Central memory CD4-positive, alpha-beta T cell (primary cell): ENCODE measurements around the gene CYFIP1.

Experiments used
- DNase-seq: peaks from one replicate; pipeline ENCODE4 v3.0.0; 2022

The CYFIP1 gene

DNA sequence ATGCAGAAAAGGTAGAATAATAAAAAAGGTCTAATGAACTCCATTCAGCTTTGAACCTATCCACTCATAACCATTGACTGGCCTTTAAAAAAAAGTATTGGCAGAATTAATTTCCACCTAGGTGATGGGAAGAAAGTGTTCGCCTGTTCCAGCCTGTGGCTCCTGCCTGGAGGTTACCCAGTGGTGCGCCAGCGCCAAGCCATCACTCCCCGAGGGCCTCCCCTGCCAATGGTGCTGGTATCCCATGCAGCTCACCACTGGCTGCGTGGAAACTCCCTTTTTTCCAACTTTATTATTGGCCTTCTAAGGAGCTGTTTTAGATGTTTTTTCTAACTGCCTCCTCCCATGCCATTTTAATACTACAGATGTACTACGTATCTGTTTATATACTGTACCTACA lies 112.3 kb downstream of the CYFIP1 start:
- no peak for DNase-seq

DNA sequence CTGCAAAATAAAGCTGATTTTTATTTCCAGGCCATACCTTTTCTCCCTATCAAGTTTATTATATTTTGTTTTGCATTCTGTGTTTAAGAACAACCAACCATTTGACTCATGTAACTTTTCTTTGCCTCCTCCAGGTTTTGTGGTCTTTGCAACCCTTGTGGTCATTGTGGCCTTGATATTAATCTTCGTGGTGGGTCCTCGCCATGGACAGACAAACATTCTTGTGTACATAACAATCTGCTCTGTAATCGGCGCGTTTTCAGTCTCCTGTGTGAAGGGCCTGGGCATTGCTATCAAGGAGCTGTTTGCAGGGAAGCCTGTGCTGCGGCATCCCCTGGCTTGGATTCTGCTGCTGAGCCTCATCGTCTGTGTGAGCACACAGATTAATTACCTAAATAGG lies 114.1 kb downstream of the CYFIP1 start:
- no peak for DNase-seq

DNA sequence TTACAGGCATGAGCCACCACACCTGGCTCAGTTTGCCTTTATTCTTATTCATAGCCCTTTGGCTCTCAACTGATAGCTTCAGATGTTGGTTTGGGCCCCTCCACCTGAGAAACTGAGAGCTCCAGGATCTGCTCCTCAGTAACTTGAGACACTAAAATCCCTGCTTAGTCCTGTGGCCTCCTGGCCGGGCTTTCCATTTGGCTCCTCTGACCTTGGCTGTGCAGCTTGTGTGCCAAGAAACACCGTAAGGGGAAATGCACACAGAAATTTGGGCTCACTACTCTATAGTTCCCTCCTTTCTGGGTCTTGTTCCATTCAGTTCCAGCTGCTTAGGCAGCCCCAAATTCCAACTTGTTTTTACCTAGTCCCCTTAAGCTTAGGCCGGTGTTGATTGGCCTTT lies 116.8 kb downstream of the CYFIP1 start:
- no peak for DNase-seq

GRCh38 chr15:22861161-22861560 lies 119.0 kb downstream of the CYFIP1 start:
- DNase-seq, result no peak

- no peak for DNase-seq
These were observed 123.5 kb downstream of the CYFIP1 start for GRCh38 chr15:22856659-22857058.

- no peak for DNase-seq
These were observed 124.4 kb downstream of the CYFIP1 start for GRCh38 chr15:22855791-22856190.

DNA sequence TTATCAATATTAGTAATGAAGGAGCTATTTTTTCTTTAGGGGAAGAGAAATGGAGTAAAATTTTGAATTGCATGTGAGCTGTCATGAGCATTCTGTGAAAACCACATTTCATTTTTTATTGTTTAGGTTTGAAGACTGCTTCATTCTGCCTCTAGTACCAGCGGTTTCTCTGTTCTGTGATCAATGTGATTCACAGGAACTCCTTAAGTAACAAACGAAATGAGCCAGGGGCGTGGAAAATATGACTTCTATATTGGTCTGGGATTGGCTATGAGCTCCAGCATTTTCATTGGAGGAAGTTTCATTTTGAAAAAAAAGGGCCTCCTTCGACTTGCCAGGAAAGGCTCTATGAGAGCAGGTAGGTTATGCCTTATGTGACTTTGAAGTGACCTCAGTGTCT lies 128.7 kb downstream of the CYFIP1 start:
- DNase-seq, result no peak

DNA sequence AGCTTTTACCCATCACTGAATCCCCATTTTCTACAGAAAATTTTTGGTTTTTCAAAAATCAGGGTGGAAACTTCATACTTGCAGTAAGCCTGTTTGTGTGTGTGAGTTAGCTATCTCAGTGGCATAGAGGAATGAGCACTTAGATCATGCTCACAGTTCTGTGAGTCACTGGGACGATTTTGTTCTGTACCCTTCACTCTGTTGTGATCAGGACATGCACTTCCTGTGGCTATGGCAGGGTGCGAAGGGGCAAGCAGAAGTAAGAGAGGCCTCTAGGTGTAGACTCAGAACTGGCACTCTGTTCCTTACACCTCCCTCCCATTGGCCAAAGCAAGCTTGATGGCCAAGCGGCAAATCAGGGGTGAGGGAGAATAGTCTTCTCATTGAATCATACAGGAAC lies 130.1 kb downstream of the CYFIP1 start:
- DNase-seq, result no peak

DNA sequence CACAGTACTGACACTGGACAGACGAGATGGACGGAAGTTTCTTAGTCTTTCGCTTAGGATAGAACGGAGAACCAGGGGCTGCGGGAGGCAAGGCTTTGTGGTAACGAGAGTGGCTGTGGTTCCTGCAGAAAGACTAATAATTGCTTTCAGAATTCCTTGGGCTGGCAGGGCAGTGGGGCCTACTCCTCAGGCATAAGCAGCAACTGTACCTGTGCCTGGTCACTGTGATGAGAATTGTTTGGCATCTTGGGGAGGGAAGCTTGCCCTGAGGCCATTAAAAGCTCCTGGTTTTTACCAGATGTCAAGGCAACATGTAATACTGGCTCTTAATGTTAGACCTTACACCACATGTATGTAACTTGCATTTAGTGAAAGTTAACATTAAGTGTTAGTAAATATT lies 134.1 kb downstream of the CYFIP1 start:
- no peak for DNase-seq

GRCh38 chr15:22845289-22845900 lies 134.8 kb downstream of the CYFIP1 start:
- DNase-seq, result no peak

GRCh38 chr15:22844421-22845288 lies 135.5 kb downstream of the CYFIP1 start:
- DNase-seq, result no peak

DNA sequence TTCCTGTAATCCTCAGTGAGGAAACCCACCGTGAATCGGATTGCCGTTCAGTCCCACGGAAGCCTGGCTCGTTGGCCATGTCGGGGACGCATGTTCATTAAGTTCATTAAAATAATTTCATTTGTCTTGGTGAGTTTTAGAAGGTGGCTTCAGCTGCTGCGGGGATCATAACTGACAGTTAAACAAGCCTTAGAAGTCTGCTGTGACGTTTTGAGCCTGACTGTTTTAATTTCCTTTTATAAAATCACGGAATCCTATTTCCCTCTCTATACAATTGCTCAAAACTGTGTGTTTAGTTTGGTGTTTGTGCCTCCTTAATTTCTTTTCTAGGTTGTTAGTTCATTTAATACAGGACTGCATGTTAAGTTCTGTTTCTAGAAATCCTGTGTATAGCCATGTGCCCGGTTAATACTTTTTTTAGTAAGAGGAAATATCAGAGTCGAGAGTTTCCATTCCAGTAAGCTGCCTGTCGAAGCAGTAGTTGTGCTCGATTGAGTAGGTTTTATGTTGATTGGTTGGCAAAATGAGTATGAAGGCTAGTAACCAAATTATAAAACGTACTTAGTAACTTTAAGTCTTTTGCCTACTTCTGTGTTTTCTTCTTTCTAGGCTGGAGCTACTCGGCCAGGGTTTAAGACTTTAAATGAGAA lies 141.0 kb downstream of the CYFIP1 start:
- DNase-seq, result no peak

DNA sequence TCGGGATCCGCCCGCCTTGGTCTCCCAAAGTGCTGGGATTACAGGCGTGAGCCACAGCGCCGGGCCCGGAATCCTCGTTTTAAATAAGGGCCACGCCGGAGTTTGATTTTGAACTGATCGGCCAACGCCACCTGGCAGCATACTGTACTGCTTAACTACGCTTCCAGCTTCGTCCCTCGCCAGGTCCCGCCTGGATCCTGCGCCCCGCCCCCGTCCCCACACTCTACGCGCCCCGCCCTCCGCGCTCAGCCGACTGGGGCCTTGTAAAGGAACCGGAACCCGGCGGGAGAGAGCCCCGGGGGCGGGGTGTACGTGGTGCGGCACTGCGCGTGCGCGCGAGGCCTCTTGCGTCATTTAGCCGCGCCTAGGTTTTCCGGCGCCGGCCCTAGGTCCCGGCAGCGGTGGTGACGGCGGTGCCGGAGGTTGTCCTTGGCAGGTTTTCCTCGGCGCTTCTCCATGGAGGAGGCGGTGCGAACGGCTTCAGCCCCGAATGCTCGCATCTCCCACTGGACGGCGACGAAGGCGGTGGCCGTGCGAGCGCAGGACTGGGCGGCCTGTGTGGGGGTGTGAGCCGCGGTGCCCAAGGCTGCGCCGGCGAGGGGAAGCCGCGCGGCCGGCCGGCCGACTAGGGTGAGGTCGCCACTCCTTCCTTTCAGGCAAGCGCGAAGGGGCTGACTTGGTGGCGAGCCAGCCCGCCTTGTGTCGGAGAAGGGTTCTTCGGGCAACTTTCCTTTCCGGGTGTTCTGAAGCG lies 141.7 kb downstream of the CYFIP1 start, which contains the start of gene NIPA2:
TSS of gene NIPA2 (plus strand) at position 375 of the 751 bp plus-strand sequence. CDS start 13,066 bp downstream, outside the sequence.
- DNase-seq, result peak; percentile 98

GRCh38 chr15:22831473-22831872 lies 148.7 kb downstream of the CYFIP1 start:
- no peak for DNase-seq

DNA sequence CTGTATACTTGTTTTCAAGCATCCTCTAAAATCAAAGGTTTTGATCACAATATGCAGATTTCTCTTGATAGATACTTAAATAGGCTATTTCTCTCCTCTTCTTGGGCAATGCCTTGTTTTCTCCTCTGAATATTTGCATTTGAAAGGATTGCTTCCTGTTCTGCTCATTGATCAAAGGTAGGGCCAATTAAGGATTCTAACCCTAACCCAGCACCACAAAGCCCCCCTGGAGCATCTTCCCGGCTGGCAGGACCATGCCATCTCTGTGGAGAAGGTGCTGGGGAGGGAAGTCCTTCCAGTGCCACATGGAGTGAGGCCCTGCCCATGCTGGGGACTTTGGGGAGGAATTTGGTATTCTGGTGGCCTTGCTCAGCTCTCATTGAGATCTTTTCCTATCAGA lies 153.0 kb downstream of the CYFIP1 start:
- DNase-seq, result no peak

- DNase-seq, result no peak
These were observed 156.6 kb downstream of the CYFIP1 start for GRCh38 chr15:22823495-22824128.

GRCh38 chr15:22819651-22820050 lies 160.5 kb downstream of the CYFIP1 start:
- DNase-seq, result no peak
